Endothelial cell of umbilical vein (primary cell): ENCODE measurements around the gene NANOS2.

ENCODE experiments used
- FOS ChIP-seq: IDR thresholded peaks from 2 replicates; pipeline ENCODE4 v1.6.1; 2011; ENCODE audit warnings: mild to moderate bottlenecking, low read length, moderate library complexity, borderline replicate concordance; ENCODE audit not compliant: insufficient read depth
- POLR2A ChIP-seq: IDR thresholded peaks from 2 replicates; pipeline ENCODE4 v1.6.1; 2012; ENCODE audit warnings: low read depth, mild to moderate bottlenecking, control low read depth, low read length
- POLR2AphosphoS5 ChIP-seq: IDR thresholded peaks from 2 replicates; pipeline ENCODE4 v1.6.1; 2012; ENCODE audit warnings: low read depth, mild to moderate bottlenecking, control low read depth, low read length, moderate library complexity; ENCODE audit not compliant: insufficient read depth
- TF ChIP-seq, protein P1 (sequence below), 2 donors: IDR thresholded peaks; 1 replicate in 1 of 2; 2 replicates in 1 of 2; pipeline ENCODE4 v1.5.1; 2011; ENCODE audit warnings: low read length in 2 of 2, mild to moderate bottlenecking in 2 of 2, moderate library complexity in 2 of 2, control low read depth in 1 of 2, inconsistent platforms in 1 of 2, low read depth in 1 of 2; ENCODE audit not compliant: insufficient read depth in 1 of 2; ENCODE audit errors: extremely low read depth in 1 of 2

DNA sequence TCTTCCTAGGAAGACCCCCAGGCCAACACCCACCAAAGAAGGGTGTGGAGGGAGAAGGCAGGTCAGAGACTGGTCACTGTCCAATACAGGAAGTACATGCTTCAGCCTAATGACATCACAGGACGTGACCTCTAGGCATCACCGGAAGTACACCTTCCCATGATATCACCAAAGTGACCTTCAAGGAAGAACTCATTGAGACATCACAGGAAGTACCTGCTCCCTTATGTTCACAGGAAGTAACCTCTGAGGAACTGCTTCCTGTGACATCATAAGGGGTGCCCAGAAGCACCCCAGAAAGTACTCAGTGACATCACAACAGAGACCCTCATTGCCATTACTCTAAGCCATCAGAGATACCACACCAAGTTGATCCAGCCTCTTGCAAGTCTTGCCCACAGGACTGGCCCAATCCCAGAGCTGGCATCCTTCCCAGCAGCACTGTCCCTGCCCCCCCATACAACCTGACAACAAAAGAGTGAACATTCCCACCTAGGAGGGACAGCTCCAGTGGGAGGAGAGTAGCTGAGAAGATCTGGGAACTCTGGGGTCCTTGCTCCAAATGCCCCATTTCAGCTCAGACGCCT, 24.2 kb upstream of the NANOS2 start:
- no peak for TF ChIP-seq POLR2AphosphoS5
- TF ChIP-seq FOS: peak; percentile 12
- TF ChIP-seq, protein P1, sequence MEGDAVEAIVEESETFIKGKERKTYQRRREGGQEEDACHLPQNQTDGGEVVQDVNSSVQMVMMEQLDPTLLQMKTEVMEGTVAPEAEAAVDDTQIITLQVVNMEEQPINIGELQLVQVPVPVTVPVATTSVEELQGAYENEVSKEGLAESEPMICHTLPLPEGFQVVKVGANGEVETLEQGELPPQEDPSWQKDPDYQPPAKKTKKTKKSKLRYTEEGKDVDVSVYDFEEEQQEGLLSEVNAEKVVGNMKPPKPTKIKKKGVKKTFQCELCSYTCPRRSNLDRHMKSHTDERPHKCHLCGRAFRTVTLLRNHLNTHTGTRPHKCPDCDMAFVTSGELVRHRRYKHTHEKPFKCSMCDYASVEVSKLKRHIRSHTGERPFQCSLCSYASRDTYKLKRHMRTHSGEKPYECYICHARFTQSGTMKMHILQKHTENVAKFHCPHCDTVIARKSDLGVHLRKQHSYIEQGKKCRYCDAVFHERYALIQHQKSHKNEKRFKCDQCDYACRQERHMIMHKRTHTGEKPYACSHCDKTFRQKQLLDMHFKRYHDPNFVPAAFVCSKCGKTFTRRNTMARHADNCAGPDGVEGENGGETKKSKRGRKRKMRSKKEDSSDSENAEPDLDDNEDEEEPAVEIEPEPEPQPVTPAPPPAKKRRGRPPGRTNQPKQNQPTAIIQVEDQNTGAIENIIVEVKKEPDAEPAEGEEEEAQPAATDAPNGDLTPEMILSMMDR (IDR thresholded peaks at IDR 0.05; ENCODE audit: extremely low read depth in 1 of 2, insufficient read depth in 1 of 2, low read depth in 1 of 2, low read length in 2 of 2): no peak
- TF ChIP-seq POLR2A: no peak
